Common myeloid progenitor, CD34-positive (primary cell): ENCODE measurements around the gene XPR1.

ENCODE experiments used
- CTCF ChIA-PET: fragments of 350-600 bp; sonication (Branson Sonifier 250); formaldehyde crosslinking; loops from one replicate; lab custom pipeline; 2021; ENCODE audit warnings: antibody characterized with exemption; lab: Charles Lee
- POLR2A ChIA-PET: fragments of 350-600 bp; sonication (Branson Sonifier 250); formaldehyde crosslinking; loops from one replicate; lab custom pipeline; 2021; ENCODE audit warnings: antibody characterized with exemption; lab: Charles Lee
- DNase-seq, 3 donors: peaks; one replicate each; pipeline versions ENCODE4 v3.0.0 to v3.0.0-alpha.2; 2013
- H3K27ac ChIP-seq, 2 experiments: 1 replicate in 1 of 2; 2 replicates in 1 of 2; pipeline ENCODE4 v1.7.0; 2013; ENCODE audit warnings: inconsistent platforms in 2 of 2, low read length in 2 of 2, mild to moderate bottlenecking in 2 of 2, low read depth in 1 of 2, moderate library complexity in 1 of 2; ENCODE audit not compliant: severe bottlenecking in 2 of 2, insufficient read depth in 1 of 2, poor library complexity in 1 of 2
- H3K27me3 ChIP-seq, 5 experiments: replicated peaks in 2 of 5; 1 replicate in 3 of 5; 2 replicates in 2 of 5; pipeline versions ENCODE4 v1.6.1 to v1.7.0; 2013; ENCODE audit warnings: low read length in 4 of 5, mild to moderate bottlenecking in 2 of 5, moderate library complexity in 2 of 5, inconsistent platforms in 1 of 5; ENCODE audit not compliant: insufficient read depth in 5 of 5, control insufficient read depth in 4 of 5
- H3K36me3 ChIP-seq, 4 experiments: 1 replicate in 2 of 4; 2 replicates in 2 of 4; pipeline versions ENCODE4 v1.6.1 to v1.7.0; 2013; ENCODE audit warnings: low read length in 3 of 4, control low read depth in 1 of 4, mild to moderate bottlenecking in 1 of 4; ENCODE audit not compliant: control insufficient read depth in 4 of 4, insufficient read depth in 4 of 4
- H3K4me1 ChIP-seq, 4 experiments: 1 replicate in 3 of 4; 2 replicates in 1 of 4; pipeline versions ENCODE4 v1.6.1 to v1.7.1; 2013; ENCODE audit warnings: low read length in 3 of 4, mild to moderate bottlenecking in 3 of 4, control low read depth in 1 of 4, inconsistent platforms in 1 of 4, moderate library complexity in 1 of 4; ENCODE audit not compliant: control insufficient read depth in 4 of 4, insufficient read depth in 4 of 4; ENCODE audit errors: control extremely low read depth in 1 of 4
- H3K4me3 ChIP-seq, 7 experiments: 1 replicate in 4 of 7; 2 replicates in 3 of 7; pipeline versions ENCODE4 v1.5.1 to v1.7.0; 2013; ENCODE audit warnings: mild to moderate bottlenecking in 7 of 7, low read length in 6 of 7, moderate library complexity in 6 of 7, inconsistent platforms in 2 of 7, low read depth in 2 of 7, control low read depth in 1 of 7; ENCODE audit not compliant: insufficient read depth in 4 of 7, control insufficient read depth in 1 of 7; ENCODE audit errors: extremely low read depth in 1 of 7
- H3K9me3 ChIP-seq, 5 experiments: 1 replicate in 4 of 5; 2 replicates in 1 of 5; pipeline versions ENCODE4 v1.6.1 to v1.7.1; 2013; ENCODE audit warnings: low read length in 4 of 5, mild to moderate bottlenecking in 2 of 5, inconsistent platforms in 1 of 5, low read depth in 1 of 5, moderate library complexity in 1 of 5; ENCODE audit not compliant: control insufficient read depth in 4 of 5, insufficient read depth in 2 of 5; ENCODE audit errors: control extremely low read depth in 1 of 5
- WGBS: methylation state at CpG from one replicate; pipeline ENCODE4 v1.1.5; 2013; ENCODE audit not compliant: insufficient coverage; 5-methylcytosine and 5-hydroxymethylcytosine counted together

The XPR1 gene

DNA sequence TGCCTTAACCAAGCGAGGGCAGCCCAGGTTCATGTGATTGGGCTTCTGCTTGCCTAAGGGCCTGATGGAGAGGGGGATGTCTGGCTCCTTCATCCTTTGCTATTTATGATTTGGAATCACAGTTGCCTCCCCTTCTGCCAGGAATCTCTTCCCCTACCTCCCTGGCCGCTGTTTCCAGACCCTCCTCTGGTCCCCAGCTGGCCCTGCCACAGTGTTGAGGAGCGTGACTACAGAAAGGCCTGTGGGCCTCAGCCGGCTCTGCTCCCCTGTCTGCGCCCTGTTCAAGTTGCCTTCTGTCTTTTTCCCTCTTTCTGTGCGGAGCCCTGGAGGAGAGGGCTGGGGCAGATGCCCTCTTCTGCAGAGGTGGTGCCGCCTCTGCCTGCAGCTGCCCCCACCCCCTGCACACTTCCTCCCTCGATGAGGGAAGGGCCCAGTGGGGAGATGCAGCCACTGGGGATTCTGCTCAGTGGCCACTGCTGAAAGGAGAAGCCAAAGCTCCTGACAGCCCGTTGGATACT lies 287.4 kb downstream of the XPR1 start:
- CTCF ChIA-PET, result no interaction called here
- DNase-seq, result no peak
- WGBS, result 82% methylated on average over 8 of the region's 9 CpGs
- Histone ChIP-seq H3K9me3 (no peaks in the 10 kb centered on the region), H3K36me3 (no peaks in the 10 kb centered on the region), H3K4me1 (peaks cover 0 to 18% (median 9%) of the 10 kb centered on the region in 4 experiments), H3K4me3 (no peak overlapping the region), H3K27ac (no peak overlapping the region), H3K27me3 (peaks cover 0 to 14% (median under 1%) of the 10 kb centered on the region in 5 experiments)
- POLR2A ChIA-PET, result no interaction called here

DNA sequence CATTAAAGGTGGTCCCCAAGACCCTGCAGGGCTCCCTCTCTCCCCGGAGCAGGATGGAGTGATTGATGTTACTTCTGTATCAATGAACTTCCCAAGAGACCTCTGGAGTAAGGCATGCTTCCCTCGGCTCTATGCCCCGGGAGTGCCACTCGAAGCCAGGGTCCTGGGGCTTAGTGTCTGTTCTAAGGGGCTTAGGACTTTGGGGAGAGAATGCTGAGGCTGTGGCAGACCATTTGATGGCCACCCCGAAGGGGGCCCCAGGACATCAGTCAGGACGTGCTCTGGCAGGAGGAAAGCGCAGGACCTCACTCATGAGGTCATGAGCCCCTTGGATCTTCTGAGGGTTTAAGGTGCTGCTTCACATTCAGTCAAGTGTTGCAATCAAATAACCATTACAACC lies 288.4 kb downstream of the XPR1 start:
- no peaks in the 10 kb centered on the region for H3K36me3 ChIP-seq
- 98% methylated on average over 6 of the region's 7 CpGs for WGBS
- POLR2A ChIA-PET, result no interaction called here

DNA sequence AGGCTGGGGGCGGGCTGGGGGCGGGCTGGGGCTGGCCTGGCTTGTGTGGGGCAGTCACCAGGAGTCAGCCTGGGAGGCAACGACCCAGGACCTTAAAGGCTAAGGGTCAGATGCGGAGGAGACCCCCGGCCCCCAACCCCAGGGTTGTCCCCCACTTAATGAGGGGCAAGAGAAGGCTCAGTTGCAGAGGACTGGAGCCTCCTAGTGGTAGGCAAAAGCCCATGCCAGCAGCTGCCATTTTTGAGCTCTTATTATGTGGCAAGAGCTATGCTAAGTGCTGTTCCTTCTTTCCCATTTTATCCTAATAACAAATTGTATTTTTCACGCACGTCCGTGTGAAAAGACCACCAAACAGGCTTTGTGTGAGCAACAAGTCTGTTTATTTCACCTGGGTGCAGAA lies 288.9 kb downstream of the XPR1 start:
- ChIA-PET POLR2A (no interaction called here), CTCF (interaction anchor here (0.6 to 1.8 kb wide), 2 partner anchors 15 to 39 kb away, joined by 3 to 8 read pairs; no protein-coding TSS in a partner anchor)
- H3K9me3 ChIP-seq, result no peaks in the 10 kb centered on the region
- H3K27ac ChIP-seq, result no peak overlapping the region
- peaks cover 0 to 4% (median 0%) of the 10 kb centered on the region in 5 experiments for H3K27me3 ChIP-seq
- H3K36me3 ChIP-seq, result no peaks in the 10 kb centered on the region
- no peak for DNase-seq
- no peak overlapping the region for H3K4me3 ChIP-seq
- WGBS, result 91% methylated on average over 3 of the region's 8 CpGs
- H3K4me1 ChIP-seq, result peaks cover 0 to 28% (median 17%) of the 10 kb centered on the region in 4 experiments

More for the DNA sequence above, 288.4 kb downstream of the XPR1 start:
- Histone ChIP-seq H3K27me3 (peaks cover 0 to 6% (median 0%) of the 10 kb centered on the region in 5 experiments), H3K4me1 (peaks cover 0 to 23% (median 12%) of the 10 kb centered on the region in 4 experiments), H3K4me3 (no peak overlapping the region), H3K27ac (no peak overlapping the region), H3K9me3 (no peaks in the 10 kb centered on the region)
- CTCF ChIA-PET, result interaction anchor here (0.6 to 1.8 kb wide), 2 partner anchors 15 to 39 kb away, joined by 3 to 8 read pairs; no protein-coding TSS in a partner anchor
- DNase-seq, result no peak

DNA sequence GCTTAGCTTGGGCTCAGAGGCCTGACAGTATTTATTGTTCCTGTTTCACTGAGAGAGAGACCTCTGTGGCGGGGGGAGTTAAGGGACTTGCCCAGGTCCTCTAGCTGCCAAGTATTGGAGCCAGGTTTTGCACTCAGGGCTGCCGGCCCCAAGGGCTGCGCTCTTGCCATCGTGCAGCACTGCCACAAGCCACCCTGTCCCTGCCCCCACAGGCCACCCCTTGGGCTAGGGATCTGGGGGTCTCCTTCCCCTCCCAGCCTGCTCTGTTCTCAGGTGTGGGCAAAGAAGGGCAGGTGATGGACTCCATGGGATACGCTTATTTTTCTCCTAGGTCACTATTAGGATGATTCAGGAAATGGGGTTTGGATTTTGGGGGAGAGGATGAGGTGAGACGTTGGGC lies 289.6 kb downstream of the XPR1 start:
- no peak for DNase-seq
- CTCF ChIA-PET, result interaction anchor here (1.8 kb wide), 1 partner anchor 16 kb away, joined by 8 read pairs; no protein-coding TSS in a partner anchor
- 88% methylated on average over 4 of the region's 6 CpGs for WGBS
- Histone ChIP-seq H3K27me3 (no peaks in the 10 kb centered on the region), H3K36me3 (no peaks in the 10 kb centered on the region), H3K4me1 (peaks cover 0 to 35% (median 24%) of the 10 kb centered on the region in 4 experiments), H3K4me3 (no peak overlapping the region), H3K27ac (no peak overlapping the region), H3K9me3 (no peaks in the 10 kb centered on the region)
- POLR2A ChIA-PET, result no interaction called here

DNA sequence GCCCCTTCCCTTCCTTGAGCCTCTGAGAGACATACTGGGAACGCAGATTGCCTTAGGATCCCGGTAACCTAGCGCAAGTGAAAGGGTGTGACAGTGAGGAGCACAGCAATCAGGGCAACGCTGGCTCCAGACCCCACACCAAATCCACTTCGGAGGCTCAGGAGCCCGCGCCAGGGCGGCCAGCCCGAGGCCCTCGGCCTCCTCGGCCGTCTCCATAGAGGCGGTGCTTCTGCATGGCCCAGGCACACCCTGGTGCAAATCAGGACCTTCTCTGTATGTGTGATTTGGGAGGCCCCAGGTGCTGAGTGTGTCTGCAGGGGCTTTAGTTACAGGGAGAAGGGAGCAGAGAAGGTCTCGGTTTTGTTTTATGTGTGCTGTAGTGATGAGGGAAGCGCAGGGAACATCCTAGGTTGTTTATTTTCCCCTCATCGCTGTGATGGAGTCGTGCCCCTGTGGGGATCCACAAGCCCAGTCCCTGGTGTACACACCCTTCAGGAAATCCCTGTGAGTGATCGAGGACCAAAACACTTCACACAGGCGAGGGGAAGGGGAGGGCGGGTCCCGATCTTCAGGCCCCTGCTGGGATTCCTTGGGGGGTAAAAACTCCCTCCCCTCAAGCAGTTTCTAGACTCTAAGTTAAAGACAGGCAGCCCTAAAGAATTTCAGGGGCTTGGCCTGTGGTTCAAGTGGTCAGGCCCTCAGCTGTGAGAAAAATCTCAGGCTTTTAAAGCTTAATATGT lies 290.2 kb downstream of the XPR1 start:
- Histone ChIP-seq H3K4me3 (no peak overlapping the region), H3K9me3 (no peaks in the 10 kb centered on the region), H3K27ac (no peak overlapping the region), H3K27me3 (no peaks in the 10 kb centered on the region), H3K36me3 (no peaks in the 10 kb centered on the region), H3K4me1 (peaks cover 0 to 42% (median 31%) of the 10 kb centered on the region in 4 experiments)
- ChIA-PET CTCF (interaction anchor here (0.6 to 1.8 kb wide), 3 partner anchors 10 to 17 kb away, joined by 3 to 8 read pairs (median 3); no protein-coding TSS in a partner anchor), POLR2A (no interaction called here)
- WGBS, result 95% methylated on average over 17 of the region's 21 CpGs
- DNase-seq, result no peak

DNA sequence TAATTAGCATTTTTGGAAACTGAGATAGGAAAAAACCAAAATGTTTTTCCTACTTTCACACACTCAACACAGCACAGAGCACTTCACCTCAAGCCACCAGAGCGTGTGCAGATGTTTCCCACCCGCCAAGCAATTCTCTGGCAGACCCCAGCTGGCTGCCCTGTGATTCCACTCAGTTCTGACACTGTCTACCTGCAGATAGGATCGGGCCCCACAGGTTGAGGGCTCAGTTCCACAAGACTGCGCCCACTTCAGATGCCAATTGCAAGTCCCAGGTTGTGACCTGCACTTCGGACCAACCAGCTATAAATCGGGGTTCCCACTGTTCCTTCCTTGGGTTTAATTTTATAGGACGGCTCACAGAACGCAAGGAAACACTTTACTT lies 290.8 kb downstream of the XPR1 start:
- 100% methylated on average over 5 of the region's 8 CpGs for whole genome bisulfite sequencing
- no peaks in the 10 kb centered on the region for H3K27me3 ChIP-seq
- no peak overlapping the region for H3K4me3 ChIP-seq
- DNase-seq, result no peak
- ChIA-PET POLR2A (no interaction called here), CTCF (interaction anchor here (0.6 to 1.4 kb wide), 3 partner anchors 9 to 19 kb away, joined by 3 to 4 read pairs (median 3); no protein-coding TSS in a partner anchor)
- H3K27ac ChIP-seq, result no peak overlapping the region
- no peaks in the 10 kb centered on the region for H3K36me3 ChIP-seq
- H3K4me1 ChIP-seq, result peaks cover 0 to 47% (median 36%) of the 10 kb centered on the region in 4 experiments
- H3K9me3 ChIP-seq, result no peaks in the 10 kb centered on the region
